SK-N-SH (cell line): ENCODE measurements around the gene NACA2. TPM values are rescaled to one million over a fixed set of nuclear protein-coding genes. Genes with fewer than 3 reads are reported as not detected.
A peak's percentile ranks its signal among the peaks of the same experiment; 100 is the strongest.
"Not testable (repeated sequence)": the region's sequence is repeated elsewhere in the genome, so short reads cannot be mapped to it uniquely, and the experiment has no call there.

Experiments
- CTCF ChIA-PET: fragments of 300-600, 350-600 bp; formaldehyde crosslinking; extraction: SDS; loops from one replicate; lab custom pipeline; 2021; lab: Yijun Ruan, JAX
- POLR2A ChIA-PET: fragments of 350-600 bp; sonication (Branson Sonifier 250); formaldehyde crosslinking; extraction: SDS; loops from one replicate; lab custom pipeline; 2020; ENCODE audit warnings: antibody characterized with exemption, inconsistent platforms; lab: Yijun Ruan, JAX
- DNase-seq: peaks from one replicate; pipeline ENCODE4 v3.0.0; 2012
- H2AFZ ChIP-seq: fragments of 200-600 bp; sonication (generic); 2 replicates; pipeline ENCODE4 v1.8.1; 2016; ENCODE audit warnings: antibody characterized with exemption, mild to moderate bottlenecking, low read depth
- H3F3A ChIP-seq: fragments of 200-600 bp; sonication (generic); replicated peaks from 2 replicates; pipeline ENCODE3; 2016; ENCODE audit warnings: antibody characterized with exemption, mild to moderate bottlenecking; ENCODE audit not compliant: insufficient read depth
- H3K27ac ChIP-seq, 2 experiments: fragments of 200-500 bp in 1 of 2; fragments of 200-600 bp in 1 of 2; sonication (Bioruptor generic) in 1 of 2; sonication (generic), shearing (Covaris generic) in 1 of 2; 2 replicates each; pipeline versions ENCODE4 v1.5.1 to v1.6.1; 2014 to 2016; ENCODE audit warnings: low read depth in 2 of 2, inconsistent platforms in 1 of 2, low read length in 1 of 2, mild to moderate bottlenecking in 1 of 2, mixed read lengths in 1 of 2
- H3K27me3 ChIP-seq: fragments of 200-600 bp; sonication (generic), shearing (Covaris generic); 2 replicates; pipeline ENCODE4 v1.6.1; 2016; ENCODE audit warnings: mixed run types; ENCODE audit not compliant: insufficient read depth
- H3K36me3 ChIP-seq, 2 experiments: fragments of 200-500 bp in 1 of 2; fragments of 200-600 bp in 1 of 2; sonication (Bioruptor generic) in 1 of 2; sonication (generic) in 1 of 2; replicated peaks in 1 of 2; 2 replicates each; pipeline versions ENCODE3 to v1.5.1; 2014 to 2016; ENCODE audit warnings: low read length in 1 of 2, mild to moderate bottlenecking in 1 of 2; ENCODE audit not compliant: insufficient read depth in 2 of 2, control insufficient read depth in 1 of 2
- H3K4me1 ChIP-seq, 2 experiments: fragments of 200-500 bp in 1 of 2; fragments of 200-600 bp in 1 of 2; sonication (Bioruptor generic) in 1 of 2; sonication (generic), shearing (Covaris generic) in 1 of 2; 2 replicates each; pipeline versions ENCODE4 v1.5.1 to v1.6.1; 2014 to 2016; ENCODE audit warnings: low read depth in 1 of 2, low read length in 1 of 2, mixed run types in 1 of 2; ENCODE audit not compliant: insufficient read depth in 2 of 2, control insufficient read depth in 1 of 2
- H3K4me2 ChIP-seq: fragments of 200-600 bp; sonication (generic), shearing (Covaris generic); 2 replicates; pipeline ENCODE4 v1.6.1; 2017; ENCODE audit warnings: mixed run types
- H3K4me3 ChIP-seq, 2 experiments: fragments of 200-500 bp in 1 of 2; fragments of 200-600 bp in 1 of 2; sonication (Bioruptor generic) in 1 of 2; sonication (generic), shearing (Covaris generic) in 1 of 2; 2 replicates each; pipeline versions ENCODE4 v1.5.1 to v1.8.1; 2014 to 2016; ENCODE audit warnings: low read depth in 2 of 2, inconsistent platforms in 1 of 2, low read length in 1 of 2, mild to moderate bottlenecking in 1 of 2, mixed read lengths in 1 of 2, moderate library complexity in 1 of 2
- H3K79me2 ChIP-seq: fragments of 200-600 bp; sonication (generic); 2 replicates; pipeline ENCODE4 v1.8.1; 2017; ENCODE audit warnings: mild to moderate bottlenecking; ENCODE audit not compliant: insufficient read depth
- H3K9ac ChIP-seq: fragments of 200-600 bp; sonication (generic); 2 replicates; pipeline ENCODE4 v1.6.1; 2017; ENCODE audit warnings: mixed run types
- H3K9me2 ChIP-seq: fragments of 200-600 bp; sonication (generic); 2 replicates; pipeline ENCODE4 v1.6.1; 2017; ENCODE audit warnings: mixed run types
- H3K9me3 ChIP-seq: fragments of 200-600 bp; sonication (generic); 2 replicates; pipeline ENCODE4 v1.6.1; 2017; ENCODE audit warnings: mixed run types, mild to moderate bottlenecking, moderate library complexity
- H4K20me1 ChIP-seq: fragments of 200-600 bp; sonication (generic); 2 replicates; pipeline ENCODE4 v1.6.1; 2017; ENCODE audit warnings: mild to moderate bottlenecking, mixed run types; ENCODE audit not compliant: insufficient read depth
- ELF1 ChIP-seq: IDR thresholded peaks from 2 replicates; pipeline ENCODE4 v1.4.0; 2012
- FOXJ3 ChIP-seq: sonication (generic); formaldehyde crosslinking; IDR thresholded peaks from 2 replicates; pipeline ENCODE4 v1.5.1; 2020; ENCODE audit warnings: mild to moderate bottlenecking, missing genetic modification reagents
- MEF2A ChIP-seq: IDR thresholded peaks from 2 replicates; pipeline ENCODE4 v1.4.0; 2012; ENCODE audit warnings: low read depth, borderline replicate concordance
- PBX3 ChIP-seq: IDR thresholded peaks from 2 replicates; pipeline ENCODE4; 2012
- RFX5 ChIP-seq: IDR thresholded peaks from 2 replicates; pipeline ENCODE4 v1.6.1; 2012; ENCODE audit warnings: mild to moderate bottlenecking, improper control_type of control experiment, low read length
- RXRA ChIP-seq: IDR thresholded peaks from 2 replicates; pipeline ENCODE4 v1.4.0; 2012; ENCODE audit warnings: low read depth, mild to moderate bottlenecking, borderline replicate concordance
- WGBS: methylation state at CpG from one replicate; pipeline ENCODE4 v1.1.6; 2017; ENCODE audit warnings: low lambda C conversion rate; 5-methylcytosine and 5-hydroxymethylcytosine counted together
- polyA plus RNA-seq, 3 experiments: library from polyadenylated mRNA; depleted of rRNA; stranded (reverse); fragments of >200 nt; gene quantifications; 2 replicates each; pipeline ENCODE4 v1.2.3, GENCODE V29; 2012

NACA2 gene
- polyA plus RNA-seq, 1 of the 3 experiments (the other 2 are of a cell fraction): not detected

DNA sequence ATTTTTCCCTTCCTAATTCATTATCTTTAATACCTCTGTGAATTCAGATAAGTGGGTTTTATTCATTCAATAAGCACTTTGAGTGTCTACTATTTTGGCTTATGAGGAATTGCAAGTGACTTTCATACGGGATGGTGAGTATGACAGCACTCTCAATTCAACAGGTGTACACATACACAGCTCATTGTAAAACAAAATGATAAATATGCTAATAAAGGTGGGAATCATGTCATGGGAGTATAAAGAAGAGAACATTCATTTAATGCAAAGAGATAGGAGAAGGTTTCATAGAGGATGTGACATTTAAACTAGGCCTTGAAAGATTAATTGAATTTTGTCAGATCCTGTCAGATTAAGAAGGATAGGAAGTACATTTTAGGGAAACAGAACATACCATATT is 19.4 kb downstream of the NACA2 start:
- no peak overlapping the region for H3K27ac ChIP-seq
- no peak overlapping the region for H3K4me2 ChIP-seq
- DNase-seq: no peak
- 81% methylated on average over 1 of the region's 1 CpG for WGBS
- no peaks in the 10 kb centered on the region for H3K79me2 ChIP-seq
- TF ChIP-seq MEF2A: no peak
- H3K27me3 ChIP-seq: no peaks in the 10 kb centered on the region
- ChIA-PET POLR2A (no interaction called here), CTCF (interaction anchor here (0.6 to 13.8 kb wide), 2 partner anchors 157 to 310 kb away, joined by 4 to 318 read pairs; no protein-coding TSS in a partner anchor)
- H3K4me3 ChIP-seq: no peak overlapping the region
- H4K20me1 ChIP-seq: no peaks in the 10 kb centered on the region
- H2AFZ ChIP-seq: no peak overlapping the region
- H3K4me1 ChIP-seq: peaks cover 0 to 7% of the 10 kb centered on the region in 2 experiments; a peak in 2 of 4 replicates
- H3K9me2 ChIP-seq: no peaks in the 10 kb centered on the region
- H3F3A ChIP-seq: no peaks in the 10 kb centered on the region
- no peaks in the 10 kb centered on the region for H3K36me3 ChIP-seq
- no peaks in the 10 kb centered on the region for H3K9me3 ChIP-seq
- H3K9ac ChIP-seq: no peak overlapping the region

DNA sequence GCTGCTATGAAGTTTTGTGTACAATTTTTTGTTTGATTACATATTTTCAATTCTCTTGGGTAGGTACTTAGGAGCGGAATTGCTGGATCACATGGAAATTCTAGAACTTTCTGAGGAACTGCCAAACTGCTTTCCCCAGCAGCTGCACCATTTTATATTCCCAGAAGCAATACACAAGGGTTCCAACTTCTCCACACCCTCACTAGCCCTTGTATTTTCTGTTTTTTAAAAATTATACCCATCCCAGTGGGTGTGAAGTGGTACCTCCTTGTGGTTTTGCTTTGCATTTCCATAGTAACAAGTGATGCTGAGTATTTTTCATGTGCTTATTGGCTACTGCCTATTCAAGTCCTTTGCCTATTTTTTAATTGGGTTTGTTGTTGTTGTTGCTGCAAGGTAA is 20.9 kb downstream of the NACA2 start:
- no peaks in the 10 kb centered on the region for H3K36me3 ChIP-seq
- H4K20me1 ChIP-seq: no peaks in the 10 kb centered on the region
- no peaks in the 10 kb centered on the region for H3K27me3 ChIP-seq
- ChIA-PET CTCF (interaction anchor here (13.8 kb wide), 1 partner anchor 156 kb away, joined by 318 read pairs; no protein-coding TSS in a partner anchor), POLR2A (no interaction called here)
- no peaks in the 10 kb centered on the region for H3F3A ChIP-seq
- H3K9me2 ChIP-seq: no peaks in the 10 kb centered on the region
- WGBS: 84% methylated on average over 1 of the region's 1 CpG
- H3K4me1 ChIP-seq: peaks cover 0 to 5% of the 10 kb centered on the region in 2 experiments; a peak in 2 of 4 replicates
- H2AFZ ChIP-seq: no peak overlapping the region
- no peak overlapping the region for H3K4me2 ChIP-seq
- no peak for DNase-seq
- H3K79me2 ChIP-seq: no peaks in the 10 kb centered on the region
- H3K27ac ChIP-seq: no peak overlapping the region
- no peak overlapping the region for H3K4me3 ChIP-seq
- H3K9ac ChIP-seq: no peak overlapping the region
- no peaks in the 10 kb centered on the region for H3K9me3 ChIP-seq
- TF ChIP-seq ELF1: no peak
- TF ChIP-seq RXRA: no peak
- no peak for TF ChIP-seq FOXJ3 (CRISPR knock-in tag)
- no peak for TF ChIP-seq PBX3
- TF ChIP-seq RFX5: peak; percentile 96

- 74% methylated on average over 5 of the region's 5 CpGs for WGBS
- H3K4me1 ChIP-seq, DNase-seq, H3K4me3 ChIP-seq, H3K9me3 ChIP-seq, POLR2A ChIA-PET, H3K36me3 ChIP-seq, H4K20me1 ChIP-seq, H3F3A ChIP-seq, H2AFZ ChIP-seq, H3K27me3 ChIP-seq, H3K27ac ChIP-seq, H3K79me2 ChIP-seq, H3K4me2 ChIP-seq, H3K9ac ChIP-seq, H3K9me2 ChIP-seq: not testable (repeated sequence)
- CTCF ChIA-PET: interaction anchor here (13.8 kb wide), 1 partner anchor 155 kb away, joined by 318 read pairs; no protein-coding TSS in a partner anchor
These were observed 21.5 kb downstream of the NACA2 start for GRCh38 chr17:61569525-61569924.
